A549 treated with AZD2906 at 1 μM for 4 hours (cell line): ENCODE measurements around the gene ZMYND8. TPM values are rescaled to one million over a fixed set of nuclear protein-coding genes. Genes with fewer than 3 reads are reported as not detected.

Experiments used
- total RNA-seq: library from RNA; stranded (reverse); fragments of 200-300 nt; extraction: Qiagen RNA extraction; gene quantifications from 5 replicates; pipeline ENCODE4 v1.2.3, GENCODE V29; 2022

The ZMYND8 gene
- total RNA-seq, result 14.6 to 16.5 TPM (median 15.4 TPM) in 5 replicates

DNA sequence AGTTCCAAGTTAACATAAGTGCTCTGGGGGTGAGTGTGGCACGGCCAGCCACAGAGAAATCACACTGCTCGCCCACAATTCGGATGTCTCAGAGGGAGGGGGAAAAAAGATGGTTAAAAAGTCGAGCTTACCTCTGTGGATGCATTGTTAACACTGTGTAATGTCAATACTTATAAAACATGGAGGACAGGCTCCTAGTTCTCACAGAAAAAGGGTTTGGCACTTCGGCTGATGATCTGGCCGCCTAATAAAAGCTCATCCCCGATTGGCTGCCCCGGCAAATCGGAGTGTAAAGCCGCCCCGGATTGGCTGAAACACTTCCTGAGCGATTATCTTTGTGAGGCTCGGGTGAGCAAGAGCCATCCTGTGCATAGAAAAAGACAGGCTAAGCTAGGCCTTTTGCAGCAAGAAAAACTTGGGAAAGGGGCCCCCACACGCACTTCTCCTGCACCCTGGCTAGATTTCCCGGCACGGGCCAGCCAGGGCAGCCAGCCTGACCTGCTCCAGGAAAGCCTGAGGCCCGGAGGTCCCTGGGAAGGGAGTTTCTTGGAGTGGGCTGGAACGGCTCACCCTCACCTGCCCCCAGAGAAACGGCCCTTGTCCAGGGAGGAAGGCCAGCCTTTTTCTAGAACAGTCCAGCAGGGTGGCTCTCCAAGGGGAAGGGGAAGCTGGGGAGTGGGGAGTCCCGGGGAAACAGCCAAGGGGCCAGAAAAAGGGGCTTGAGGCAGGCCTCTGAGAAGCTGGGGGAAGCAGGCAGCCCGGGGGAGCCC is at the start of gene ZMYND8:
TSS of gene ZMYND8 (minus strand) at position 174 of the 770 bp plus-strand sequence. CDS start at position 145, 29 bp downstream.

Other genes with a start within 250 kb of the ZMYND8 start
- 37.2 to 51.5 TPM (median 45.6 TPM) in 5 replicates for gene NCOA3, start 145.2 kb upstream of the ZMYND8 start, total RNA-seq